GM21515 (cell line): ENCODE results near the gene KLF7.

Experiments used
- ATAC-seq: cut with Tn5 transposase; IDR thresholded peaks from one replicate; pipeline ENCODE4 v1.9.1; 2021; ENCODE audit not compliant: unreplicated experiment

Gene KLF7

DNA sequence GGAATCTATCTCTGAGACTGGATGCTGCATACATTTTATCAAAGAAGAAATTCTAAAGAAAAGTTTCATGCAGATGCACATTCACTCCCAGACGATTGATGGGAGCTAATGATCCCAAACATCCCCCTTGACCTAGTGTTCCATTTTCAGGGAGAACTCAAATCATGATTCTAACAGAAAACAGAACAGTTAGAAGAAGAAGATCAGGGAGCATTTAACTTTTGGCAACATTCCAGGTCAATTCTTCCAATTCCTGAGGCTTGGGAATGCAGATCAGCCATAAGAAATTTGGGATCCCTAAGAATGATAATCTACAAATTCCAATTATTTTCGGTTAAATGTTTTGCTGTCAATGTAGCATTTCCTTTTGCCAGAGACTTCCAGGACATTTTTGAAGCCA is 129.9 kb downstream of the KLF7 start:
- no peak for ATAC-seq

DNA sequence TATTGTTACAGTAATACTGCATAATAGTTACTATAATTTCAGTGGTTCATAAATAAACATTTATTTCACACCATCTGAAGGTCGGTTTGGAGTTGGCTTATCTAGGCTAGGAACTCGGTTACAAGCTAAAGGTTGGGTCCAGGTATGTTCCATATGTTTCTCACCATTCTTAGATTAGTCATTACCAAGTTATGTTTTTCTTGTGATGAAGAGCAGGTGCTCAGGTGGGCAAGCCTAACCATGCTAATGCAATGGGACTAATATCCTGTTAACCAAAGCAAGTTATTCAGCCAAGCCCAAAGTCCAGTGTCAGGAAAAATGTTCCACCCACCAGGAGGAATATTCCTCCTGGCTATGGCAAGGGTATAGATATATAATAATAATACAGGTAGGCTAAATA is 133.3 kb downstream of the KLF7 start:
- no peak for ATAC-seq
